H1 (cell line): ENCODE measurements around the gene LIPJ. TPM values are rescaled to one million over a fixed set of nuclear protein-coding genes. Genes with fewer than 3 reads are reported as not detected.

Experiments used
- CTCF ChIA-PET: fragments of 300-600 bp; sonication (Branson Sonifier 250); formaldehyde crosslinking; loops from one replicate; lab custom pipeline; 2021; ENCODE audit not compliant: partially characterized antibody; lab: Charles Lee
- POLR2A ChIA-PET: fragments of 300-600 bp; sonication (Branson Sonifier 250); formaldehyde crosslinking; loops from one replicate; lab custom pipeline; 2021; ENCODE audit warnings: inconsistent platforms; ENCODE audit not compliant: partially characterized antibody; lab: Charles Lee
- DNase-seq, 2 experiments: peaks; one replicate each; pipeline versions ENCODE4 v3.0.0 to v3.0.0-alpha.2; 2010 to 2022; ENCODE audit warnings: low spot score in 2 of 2, low read depth in 1 of 2, mixed read lengths in 1 of 2
- FAIRE-seq: peaks from 2 replicates; lab custom pipeline; 2011; peaks lifted over from hg19 to GRCh38; lab: Jason Lieb, UNC
- H2AFZ ChIP-seq: 2 replicates; pipeline ENCODE4 v1.8.1; 2012; ENCODE audit warnings: low read length, inconsistent platforms
- H2AK5ac ChIP-seq: 2 replicates; pipeline ENCODE4 v1.6.1; 2013; ENCODE audit warnings: low read depth, low read length
- H2BK120ac ChIP-seq: replicated peaks from 2 replicates; pipeline ENCODE3; 2013; ENCODE audit warnings: low read depth, low read length, inconsistent platforms
- H2BK12ac ChIP-seq: 2 replicates; pipeline ENCODE4 v1.6.1; 2013; ENCODE audit warnings: low read depth, low read length
- H2BK15ac ChIP-seq: 2 replicates; pipeline ENCODE4 v1.6.1; 2013; ENCODE audit warnings: low read length
- H2BK20ac ChIP-seq: 2 replicates; pipeline ENCODE4 v1.6.1; 2013; ENCODE audit warnings: low read length
- H2BK5ac ChIP-seq: 2 replicates; pipeline ENCODE4 v1.6.1; 2013; ENCODE audit warnings: low read depth, low read length
- H3K14ac ChIP-seq: 2 replicates; pipeline ENCODE4 v1.6.1; 2013; ENCODE audit warnings: inconsistent platforms; ENCODE audit not compliant: insufficient read length
- H3K18ac ChIP-seq: 2 replicates; pipeline ENCODE4 v1.6.1; 2013; ENCODE audit warnings: low read length; ENCODE audit errors: extremely low read depth
- H3K23ac ChIP-seq: 2 replicates; pipeline ENCODE4 v1.6.1; 2013; ENCODE audit warnings: inconsistent platforms; ENCODE audit not compliant: insufficient read length
- H3K23me2 ChIP-seq: 2 replicates; pipeline ENCODE4 v1.6.1; 2013; ENCODE audit warnings: low read depth, low read length
- H3K27ac ChIP-seq: 2 replicates; pipeline ENCODE4 v1.6.1; 2011; ENCODE audit warnings: low read depth, low read length, inconsistent platforms
- H3K27me3 ChIP-seq, 4 experiments: replicated peaks in 1 of 4; 1 replicate in 1 of 4; 2 replicates in 3 of 4; pipeline versions ENCODE4 v1.6.1 to v1.8.1; 2011 to 2013; ENCODE audit warnings: low read length in 3 of 4, mild to moderate bottlenecking in 3 of 4, inconsistent platforms in 2 of 4, mixed read lengths in 2 of 4, moderate library complexity in 1 of 4; ENCODE audit not compliant: control insufficient read depth in 3 of 4, insufficient read depth in 3 of 4; ENCODE audit errors: extremely low read depth in 1 of 4
- H3K36me3 ChIP-seq, 4 experiments: 2 replicates each; pipeline versions ENCODE4 v1.6.1 to v1.8.1; 2011 to 2013; ENCODE audit warnings: mild to moderate bottlenecking in 4 of 4, low read length in 3 of 4, moderate library complexity in 2 of 4, control low read depth in 1 of 4, inconsistent platforms in 1 of 4; ENCODE audit not compliant: insufficient read depth in 4 of 4, control insufficient read depth in 2 of 4
- H3K4ac ChIP-seq: replicated peaks from 2 replicates; pipeline ENCODE3; 2013; ENCODE audit warnings: low read length, low read depth, mixed read lengths, inconsistent platforms; ENCODE audit not compliant: insufficient read length
- H3K4me1 ChIP-seq, 4 experiments: replicated peaks in 1 of 4; 1 replicate in 1 of 4; 2 replicates in 3 of 4; pipeline versions ENCODE4 v1.6.1 to v1.8.1; 2011 to 2013; ENCODE audit warnings: low read length in 3 of 4, inconsistent platforms in 2 of 4, mixed read lengths in 1 of 4; ENCODE audit not compliant: insufficient read depth in 4 of 4, control insufficient read depth in 3 of 4
- H3K4me2 ChIP-seq, 2 experiments: 2 replicates each; pipeline versions ENCODE4 v1.6.1 to v1.8.1; 2011 to 2013; ENCODE audit warnings: low read depth in 2 of 2, low read length in 2 of 2, control low read depth in 1 of 2, inconsistent platforms in 1 of 2, mild to moderate bottlenecking in 1 of 2; ENCODE audit not compliant: insufficient read depth in 1 of 2
- H3K4me3 ChIP-seq, 4 experiments: fragments of 200-600, 300-600 bp in 1 of 4; sonication (generic), shearing (Covaris generic), sonication (Bioruptor Twin) in 1 of 4; 2 replicates each; pipeline versions ENCODE4 v1.5.1 to v1.8.1; 2011 to 2016; ENCODE audit warnings: low read length in 4 of 4, low read depth in 3 of 4, control low read depth in 2 of 4, inconsistent platforms in 2 of 4, mild to moderate bottlenecking in 2 of 4, mixed read lengths in 1 of 4, moderate library complexity in 1 of 4; ENCODE audit not compliant: insufficient read depth in 2 of 4; ENCODE audit errors: extremely low read depth in 1 of 4
- H3K56ac ChIP-seq: replicated peaks from 2 replicates; pipeline ENCODE3; 2013; ENCODE audit warnings: low read depth, mild to moderate bottlenecking, mixed read lengths, low read length, inconsistent platforms; ENCODE audit not compliant: insufficient read length
- H3K79me1 ChIP-seq: 2 replicates; pipeline ENCODE4 v1.6.1; 2013; ENCODE audit warnings: low read depth, low read length, control low read depth
- H3K79me2 ChIP-seq, 2 experiments: 2 replicates each; pipeline versions ENCODE4 v1.6.1 to v1.8.1; 2012 to 2013; ENCODE audit warnings: low read length in 2 of 2, mild to moderate bottlenecking in 2 of 2, inconsistent platforms in 1 of 2; ENCODE audit not compliant: insufficient read depth in 2 of 2, control insufficient read depth in 1 of 2
- H3K9ac ChIP-seq, 4 experiments: replicated peaks in 1 of 4; 1 replicate in 1 of 4; 2 replicates in 3 of 4; pipeline versions ENCODE4 v1.6.1 to v1.8.1; 2011 to 2013; ENCODE audit warnings: low read depth in 3 of 4, low read length in 3 of 4, control low read depth in 2 of 4, mild to moderate bottlenecking in 2 of 4, moderate library complexity in 2 of 4, inconsistent platforms in 1 of 4; ENCODE audit errors: extremely low read depth in 1 of 4
- H3K9me3 ChIP-seq, 2 experiments: 2 replicates each; pipeline versions ENCODE4 v1.6.1 to v1.8.1; 2012 to 2013; ENCODE audit warnings: mild to moderate bottlenecking in 2 of 2, moderate library complexity in 2 of 2, control low read depth in 1 of 2, inconsistent platforms in 1 of 2, low read depth in 1 of 2, low read length in 1 of 2, mixed read lengths in 1 of 2; ENCODE audit not compliant: insufficient read depth in 2 of 2
- H4K20me1 ChIP-seq, 2 experiments: replicated peaks in 1 of 2; 2 replicates each; pipeline versions ENCODE3 to v1.8.1; 2011 to 2013; ENCODE audit warnings: inconsistent platforms in 2 of 2, low read length in 2 of 2, mild to moderate bottlenecking in 1 of 2; ENCODE audit not compliant: insufficient read depth in 2 of 2, control insufficient read depth in 1 of 2
- H4K5ac ChIP-seq: 2 replicates; pipeline ENCODE4 v1.6.1; 2013; ENCODE audit warnings: low read length, low read depth, mixed read lengths, inconsistent platforms; ENCODE audit not compliant: insufficient read length
- H4K8ac ChIP-seq: 2 replicates; pipeline ENCODE4 v1.8.0; 2013; ENCODE audit warnings: mild to moderate bottlenecking, moderate library complexity, low read length, inconsistent platforms; ENCODE audit not compliant: insufficient read depth; ENCODE audit errors: extremely low read depth
- H4K91ac ChIP-seq: replicated peaks from 2 replicates; pipeline ENCODE3; 2013; ENCODE audit warnings: low read length, mixed read lengths, inconsistent platforms; ENCODE audit not compliant: insufficient read length
- BCL11A ChIP-seq, 2 experiments: IDR thresholded peaks; one replicate each; pipeline ENCODE4 v1.6.1; 2011; ENCODE audit warnings: low read depth in 2 of 2, low read length in 2 of 2, mild to moderate bottlenecking in 2 of 2
- CREB1 ChIP-seq: IDR thresholded peaks from 2 replicates; pipeline ENCODE4 v1.6.1; 2012; ENCODE audit warnings: inconsistent platforms
- CTBP2 ChIP-seq: IDR thresholded peaks from 2 replicates; pipeline ENCODE4 v1.7.0; 2011; ENCODE audit warnings: borderline replicate concordance, mild to moderate bottlenecking, moderate library complexity, mixed read lengths, low read length; ENCODE audit not compliant: insufficient read depth, insufficient read length
- EP300 ChIP-seq, 2 experiments: IDR thresholded peaks; 1 replicate in 1 of 2; 2 replicates in 1 of 2; pipeline ENCODE4 v1.6.1; 2011 to 2012; ENCODE audit warnings: low read depth in 2 of 2, low read length in 2 of 2, mild to moderate bottlenecking in 2 of 2, borderline replicate concordance in 1 of 2, inconsistent platforms in 1 of 2, moderate library complexity in 1 of 2
- EZH2 ChIP-seq: fragments of 200-600 bp; sonication (generic); IDR thresholded peaks from 2 replicates; pipeline ENCODE4 v1.7.1; 2012; ENCODE audit warnings: low read depth, mild to moderate bottlenecking, moderate library complexity, low read length, inconsistent platforms; ENCODE audit not compliant: severe bottlenecking
- HDAC6 ChIP-seq: IDR thresholded peaks from one replicate; pipeline ENCODE4 v1.7.1; 2012; ENCODE audit warnings: low read depth, mild to moderate bottlenecking, inconsistent platforms, low read length, moderate library complexity
- SIRT6 ChIP-seq: IDR thresholded peaks from one replicate; pipeline ENCODE4 v1.7.1; 2012; ENCODE audit warnings: low read length, inconsistent platforms
- TAF7 ChIP-seq: optimal IDR thresholded peaks from 2 replicates; pipeline ENCODE3; 2011; ENCODE audit warnings: low read depth, mild to moderate bottlenecking, inconsistent platforms, low read length, moderate library complexity, borderline replicate concordance
- WGBS, 2 experiments: shearing (Covaris generic) in 1 of 2; methylation state at CpG; one replicate each; pipeline versions ENCODE4 v1.1.6 to v1.1.7; 2013 to 2015; ENCODE audit warnings: low lambda C conversion rate in 2 of 2, mixed read lengths in 2 of 2, inconsistent platforms in 1 of 2, low coverage in 1 of 2, missing lambda C conversion rate in 1 of 2; ENCODE audit not compliant: insufficient replicate concordance in 2 of 2, insufficient coverage in 1 of 2, insufficient read length in 1 of 2; ENCODE audit errors: extremely low coverage in 1 of 2, missing lambda C conversion rate in 1 of 2; 5-methylcytosine and 5-hydroxymethylcytosine counted together
- polyA plus RNA-seq, 7 experiments: library from polyadenylated mRNA; depleted of rRNA in 3 of 7; stranded (reverse) in 5 of 7; unstranded in 2 of 7; fragments of >200 nt in 5 of 7; fragments of 200-250 nt in 2 of 7; gene quantifications; 1 replicate in 5 of 7; 2 replicates in 1 of 7; 4 replicates in 1 of 7; pipeline versions ENCODE4 v1.2.1 to v1.2.3, GENCODE V29; 2011 to 2013; ENCODE audit warnings: missing spikeins in 2 of 7, mixed read lengths in 2 of 7
- total RNA-seq: library from RNA; stranded (reverse); fragmentation: NEBNext Ultra II Directional; extraction: Animal tissue kit (Norgen Biotek cat#: 25700); gene quantifications from 2 replicates; pipeline ENCODE4 v1.2.1, GENCODE V29; 2021

LIPJ gene
- total and polyA plus RNA-seq, 2 of the 8 experiments (the other 6 are each of a cell fraction or from before 2014, with no cell fraction given), result not detected

- TF ChIP-seq BCL11A (IDR thresholded peaks at IDR 0.05; ENCODE audit: low read depth in 2 of 2, low read length in 2 of 2) (no peak), HDAC6 (no peak), CREB1 (no peak), EZH2 (no peak), SIRT6 (no peak), TAF7 (no peak), CTBP2 (no peak), EP300 (IDR thresholded peaks at IDR 0.05; ENCODE audit: borderline replicate concordance in 1 of 2, low read depth in 2 of 2, low read length in 2 of 2) (no peak)
- TF ChIP-seq, all 59 proteins: peak for 0
- Histone ChIP-seq H3K18ac (no peak overlapping the region), H3K4ac (no peak overlapping the region), H3K27ac (no peak overlapping the region), H2BK5ac (no peak overlapping the region), H3K36me3 (no peaks in the 10 kb centered on the region), H4K20me1 (no peaks in the 10 kb centered on the region), H3K14ac (no peak overlapping the region), H3K79me2 (no peaks in the 10 kb centered on the region), H4K8ac (no peak overlapping the region), H3K79me1 (no peaks in the 10 kb centered on the region), H4K5ac (no peak overlapping the region), H3K23me2 (no peaks in the 10 kb centered on the region), H3K4me2 (no peak overlapping the region), H2BK15ac (no peak overlapping the region), H2BK20ac (no peak overlapping the region), H2AFZ (no peak overlapping the region), H3K4me3 (no peak overlapping the region), H3K23ac (no peak overlapping the region), H2AK5ac (no peak overlapping the region), H2BK12ac (no peak overlapping the region), H3K4me1 (no peaks in the 10 kb centered on the region), H2BK120ac (no peak overlapping the region), H3K56ac (no peak overlapping the region), H4K91ac (no peak overlapping the region), H3K27me3 (no peaks in the 10 kb centered on the region), H3K9me3 (no peaks in the 10 kb centered on the region), H3K9ac (no peak overlapping the region)
- ChIA-PET CTCF (interaction anchor here (1.9 kb wide), 1 partner anchor 13 kb away, joined by 6 read pairs; no protein-coding TSS in a partner anchor), POLR2A (no interaction called here)
- FAIRE-seq, result no peak
- DNase-seq, result no peak
- 95% methylated on average over 1 of the region's 1 CpG; no CpG with 5 or more reads in 1 of the 2 experiments for WGBS, 2 experiments
These were observed 46.2 kb upstream of the LIPJ start for GRCh38 chr10:88540351-88540750.
